ENCODE results near the gene ADIRF. TPM values are rescaled to one million over a fixed set of nuclear protein-coding genes. Genes with fewer than 3 reads are reported as not detected.
"Not testable (repeated sequence)": the region's sequence is repeated elsewhere in the genome, so short reads cannot be mapped to it uniquely, and the experiment has no call there.

ADIRF gene
- total RNA-seq, 1 donor from 2014 or later, result not detected

GRCh38 chr10:87018127-87018526 is 49.8 kb downstream of the ADIRF start:
- H3K4me3 ChIP-seq; H3F3A ChIP-seq (ENCODE audit: low read depth); H3K4me3 Mint-ChIP-seq; H3K79me2 ChIP-seq (ENCODE audit: low read depth); H3K4me2 ChIP-seq; H3K27me3 ChIP-seq; H3K9ac ChIP-seq; H3K36me3 ChIP-seq; H3K4me1 ChIP-seq; H3K4me1 Mint-ChIP-seq; H4K20me1 ChIP-seq (ENCODE audit: low read depth); H3K27ac Mint-ChIP-seq; H3K9me3 ChIP-seq (ENCODE audit: low read depth); H2AFZ ChIP-seq (replicated peaks); H3K27me3 Mint-ChIP-seq (ENCODE audit: insufficient read depth, low read depth); H3K27ac ChIP-seq; H3K9me3 Mint-ChIP-seq; DNase-seq (ENCODE audit: low spot score); H3K36me3 Mint-ChIP-seq: not testable (repeated sequence)

GRCh38 chr10:87019066-87019465 is 50.8 kb downstream of the ADIRF start:
- not testable (repeated sequence) for H3F3A ChIP-seq (ENCODE audit: low read depth); H3K79me2 ChIP-seq (ENCODE audit: low read depth); H4K20me1 ChIP-seq (ENCODE audit: low read depth); H3K9me3 Mint-ChIP-seq; H3K4me2 ChIP-seq; H3K4me3 ChIP-seq; H3K9me3 ChIP-seq (ENCODE audit: low read depth); H2AFZ ChIP-seq (replicated peaks); H3K27ac Mint-ChIP-seq; H3K36me3 Mint-ChIP-seq; H3K9ac ChIP-seq; H3K4me1 ChIP-seq; H3K4me1 Mint-ChIP-seq; H3K4me3 Mint-ChIP-seq; H3K36me3 ChIP-seq; H3K27me3 Mint-ChIP-seq (ENCODE audit: insufficient read depth, low read depth); H3K27me3 ChIP-seq; DNase-seq (ENCODE audit: low spot score); H3K27ac ChIP-seq

- not testable (repeated sequence) for H3K9me3 ChIP-seq (ENCODE audit: low read depth); H3K4me3 ChIP-seq; H3K4me1 ChIP-seq; H2AFZ ChIP-seq (replicated peaks); H3K27ac ChIP-seq; H3K4me3 Mint-ChIP-seq; H4K20me1 ChIP-seq (ENCODE audit: low read depth); H3K79me2 ChIP-seq (ENCODE audit: low read depth); H3F3A ChIP-seq (ENCODE audit: low read depth); H3K9ac ChIP-seq; H3K4me2 ChIP-seq; H3K36me3 Mint-ChIP-seq; H3K27me3 Mint-ChIP-seq (ENCODE audit: insufficient read depth, low read depth); DNase-seq (ENCODE audit: low spot score); H3K36me3 ChIP-seq; H3K4me1 Mint-ChIP-seq; H3K9me3 Mint-ChIP-seq; H3K27ac Mint-ChIP-seq; H3K27me3 ChIP-seq
Observed at GRCh38 chr10:87019504-87019903, 51.2 kb downstream of the ADIRF start.

GRCh38 chr10:87020056-87020455 is 51.8 kb downstream of the ADIRF start, which contains the start of gene FAM25A:
Gene FAM25A (plus strand): TSS chr10:87020294. CDS start chr10:87020325, 31 bp downstream.
- not testable (repeated sequence) for DNase-seq (ENCODE audit: low spot score); H3K9me3 Mint-ChIP-seq; H3K4me3 Mint-ChIP-seq; H3K9ac ChIP-seq; H3K79me2 ChIP-seq (ENCODE audit: low read depth); H3K9me3 ChIP-seq (ENCODE audit: low read depth); H3K27me3 ChIP-seq; H3K4me2 ChIP-seq; H3K4me1 ChIP-seq; H4K20me1 ChIP-seq (ENCODE audit: low read depth); H3K36me3 ChIP-seq; H3K27ac Mint-ChIP-seq; H3K27ac ChIP-seq; H3K4me1 Mint-ChIP-seq; H3K4me3 ChIP-seq; H3F3A ChIP-seq (ENCODE audit: low read depth); H2AFZ ChIP-seq (replicated peaks); H3K27me3 Mint-ChIP-seq (ENCODE audit: insufficient read depth, low read depth); H3K36me3 Mint-ChIP-seq

Small RNAs within 50 kb of the gene (small RNA-seq; reads per million reads assigned to genes)
- gene BMS1P3 (not detected), gene FAM25A (not detected)

Other genes with a start within 250 kb of the ADIRF start
- gene BMPR1A, start 211.9 kb upstream of the ADIRF start, total RNA-seq (ENCODE audit: low replicate concordance), result 60.8 and 76.2 TPM in 2 replicates
- 0.28 and 1.4 TPM in 2 replicates for gene MMRN2, start 10.9 kb upstream of the ADIRF start, total RNA-seq (ENCODE audit: low replicate concordance)
- not detected in 2 replicates for gene SNCG, start 9.9 kb upstream of the ADIRF start, total RNA-seq (ENCODE audit: low replicate concordance)
- not detected in 2 replicates for gene FAM25A, start 51.8 kb downstream of the ADIRF start, total RNA-seq (ENCODE audit: low replicate concordance)
- gene GLUD1, start 126.4 kb downstream of the ADIRF start, total RNA-seq (ENCODE audit: low replicate concordance), result 174 and 181 TPM in 2 replicates
- gene SHLD2, start 126.7 kb downstream of the ADIRF start, total RNA-seq (ENCODE audit: low replicate concordance), result 26.1 and 40.8 TPM in 2 replicates